ENCODE measurements around the gene CASTOR1.

The CASTOR1 gene

DNA sequence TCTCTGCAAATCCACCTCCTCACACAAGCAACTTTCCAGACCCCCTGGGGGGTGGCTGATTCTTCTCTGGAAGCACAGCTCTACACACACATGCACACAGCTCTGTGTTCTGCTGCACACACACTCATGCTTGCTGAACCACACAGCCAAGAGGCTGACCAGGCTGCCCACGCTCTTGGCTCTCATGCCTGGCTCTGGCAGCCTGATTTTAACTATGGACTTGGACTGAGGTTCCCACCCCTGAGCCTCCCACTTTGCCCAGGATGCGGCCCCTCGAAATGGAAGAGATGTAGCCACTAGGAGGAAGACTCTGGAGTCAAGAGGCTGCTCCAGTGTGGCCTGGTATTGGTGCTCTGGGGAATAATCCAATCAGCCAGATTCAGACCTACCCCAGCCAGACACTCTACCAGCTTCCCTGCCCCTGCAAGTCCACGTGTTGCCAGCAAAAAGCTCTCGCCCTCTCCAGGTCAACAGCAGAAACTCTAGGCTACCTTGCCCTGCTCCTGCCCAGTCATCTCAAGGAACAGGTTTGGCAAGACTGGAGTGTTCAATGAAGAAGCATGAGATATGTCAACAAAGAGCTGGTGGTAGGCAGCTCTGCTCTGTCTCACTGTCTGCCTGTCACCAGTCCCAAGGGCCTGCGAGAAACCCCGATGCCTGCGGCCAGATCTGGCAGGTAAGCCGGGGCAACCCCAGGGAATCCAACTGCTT is 8.8 kb upstream of the CASTOR1 start:
- DNase-seq = no peak

DNA sequence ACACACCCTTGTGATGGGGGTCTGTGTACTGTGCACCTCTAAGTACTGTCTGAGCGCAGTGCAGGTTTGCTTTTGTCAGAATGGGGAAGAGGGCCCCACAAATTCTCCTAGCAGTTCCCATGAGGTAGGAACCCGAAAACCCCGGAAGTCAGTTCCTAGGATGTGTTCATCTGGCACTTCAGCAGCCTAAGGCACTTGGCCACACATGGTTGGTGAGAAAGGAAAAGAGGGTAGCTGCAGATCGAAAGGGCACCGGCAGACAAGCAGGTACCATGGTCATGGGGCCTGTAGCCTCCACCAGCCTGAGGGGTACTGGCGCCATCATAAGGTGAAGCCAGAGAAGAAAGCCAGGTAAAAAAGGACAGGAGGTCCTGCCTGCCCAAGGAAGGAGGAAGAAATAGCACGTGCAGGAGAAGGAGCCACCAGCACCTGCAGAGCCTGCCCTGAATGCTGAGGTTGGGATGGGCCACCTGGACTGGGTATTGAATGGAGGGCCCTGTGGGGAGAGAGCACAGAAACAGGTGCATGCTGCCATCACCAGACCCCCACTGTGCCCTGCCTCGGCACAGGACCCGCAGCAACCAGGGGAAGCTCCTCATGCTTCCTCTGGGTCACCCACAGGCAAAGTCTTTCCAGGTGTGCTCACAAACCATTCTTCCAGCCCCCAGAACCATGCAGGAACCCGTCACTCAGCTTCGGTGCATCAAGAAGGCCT is 8.1 kb upstream of the CASTOR1 start:
- DNase-seq = no peak

DNA sequence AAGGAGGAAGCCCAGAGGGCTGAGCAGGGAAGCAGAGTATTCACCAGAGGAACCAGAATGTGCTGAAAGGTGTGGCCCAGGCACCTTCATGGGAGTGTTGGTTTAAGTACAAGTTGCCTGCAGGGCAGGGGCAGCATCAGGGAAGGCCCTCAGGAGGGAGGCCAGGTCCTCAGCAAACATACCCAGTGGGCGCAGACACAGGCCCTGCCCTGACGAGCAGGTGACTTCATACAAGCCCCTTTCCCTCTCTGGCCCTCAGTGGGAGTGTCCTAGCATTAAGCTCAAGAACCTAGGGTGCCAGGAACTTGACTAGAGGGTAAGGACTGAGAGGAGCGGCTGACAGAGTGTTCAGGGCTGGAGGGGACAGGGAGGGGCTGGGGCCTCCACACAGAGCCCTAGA is 7.5 kb upstream of the CASTOR1 start:
- no peak for DNase-seq

DNA sequence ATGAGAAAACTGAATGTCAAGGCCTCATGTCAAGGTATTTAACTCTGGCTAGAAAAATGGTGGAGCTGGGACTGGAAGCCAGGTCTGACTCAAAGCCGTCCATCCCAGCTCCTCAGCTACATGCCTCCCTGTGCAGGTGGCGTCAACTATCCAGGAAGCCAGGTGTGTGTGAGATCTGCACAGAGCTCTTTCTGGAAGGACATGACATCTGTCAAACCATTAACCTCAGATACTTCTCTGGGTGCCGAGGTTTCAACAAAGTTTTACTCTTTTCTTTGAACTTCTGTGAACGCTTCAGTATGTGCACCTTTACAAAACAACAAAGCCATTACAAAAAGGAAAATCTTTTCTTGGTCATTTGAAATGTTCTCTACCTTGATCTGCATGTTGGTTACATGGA is 7.0 kb upstream of the CASTOR1 start:
- DNase-seq = no peak

DNA sequence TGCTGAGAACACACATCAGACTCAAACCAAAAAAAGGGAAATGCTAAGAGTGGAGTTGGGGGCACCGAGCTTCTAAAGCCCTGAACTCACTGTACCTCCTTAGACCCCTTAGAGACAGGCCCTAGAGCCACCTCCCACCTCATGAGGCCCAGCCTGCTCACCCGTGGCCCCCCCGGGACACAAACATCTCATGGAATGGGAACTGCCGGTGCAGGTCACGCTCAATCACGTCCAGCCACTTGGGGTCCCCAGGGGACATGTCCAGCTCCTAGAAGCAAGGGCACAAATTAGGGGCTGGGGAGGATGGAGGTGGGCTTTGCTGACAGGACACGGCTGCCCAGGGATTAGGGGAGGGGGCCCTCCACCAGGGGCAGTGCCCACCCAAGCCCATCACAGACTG is 6.3 kb upstream of the CASTOR1 start:
- DNase-seq = no peak

DNA sequence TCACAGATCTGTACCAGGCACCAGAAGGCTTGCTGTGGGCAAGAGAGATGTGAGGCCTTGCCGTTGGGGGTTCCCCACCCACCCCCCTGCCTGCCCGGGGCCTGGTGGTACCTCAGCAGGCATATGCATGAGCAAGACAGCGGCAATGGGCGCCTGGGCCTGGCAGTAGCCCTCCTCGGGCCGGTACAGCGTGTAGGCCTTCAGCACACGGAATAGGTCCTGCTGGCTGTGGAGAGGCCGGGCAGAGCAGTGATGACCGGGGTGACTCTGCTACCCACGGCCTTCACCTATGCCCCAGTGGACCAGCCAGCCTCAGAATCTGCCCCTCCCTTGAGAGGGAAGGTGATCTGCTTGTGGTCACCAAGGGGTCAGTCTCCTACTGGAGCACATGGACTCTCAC is 5.5 kb upstream of the CASTOR1 start:
- no peak for DNase-seq

DNA sequence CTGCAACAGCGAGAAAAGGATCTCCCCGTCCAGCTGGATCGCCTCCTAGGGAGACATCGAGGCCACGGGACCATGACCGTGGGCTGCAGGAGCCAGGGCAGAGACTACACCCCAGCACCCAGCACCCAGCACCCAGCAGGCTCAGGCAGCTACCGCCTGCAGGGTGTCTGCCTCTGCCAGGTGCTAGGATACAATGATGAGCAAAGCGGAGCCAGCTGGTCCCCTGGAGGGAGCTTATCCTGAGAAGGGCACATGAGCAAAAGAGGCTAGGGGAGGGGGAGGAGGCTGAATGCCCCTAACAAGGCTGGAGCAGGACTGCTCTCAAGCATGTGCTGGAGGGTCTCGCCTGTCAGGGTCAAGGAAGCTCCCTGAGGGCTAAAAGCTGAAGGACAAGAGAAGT is 4.8 kb upstream of the CASTOR1 start:
- DNase-seq = no peak

DNA sequence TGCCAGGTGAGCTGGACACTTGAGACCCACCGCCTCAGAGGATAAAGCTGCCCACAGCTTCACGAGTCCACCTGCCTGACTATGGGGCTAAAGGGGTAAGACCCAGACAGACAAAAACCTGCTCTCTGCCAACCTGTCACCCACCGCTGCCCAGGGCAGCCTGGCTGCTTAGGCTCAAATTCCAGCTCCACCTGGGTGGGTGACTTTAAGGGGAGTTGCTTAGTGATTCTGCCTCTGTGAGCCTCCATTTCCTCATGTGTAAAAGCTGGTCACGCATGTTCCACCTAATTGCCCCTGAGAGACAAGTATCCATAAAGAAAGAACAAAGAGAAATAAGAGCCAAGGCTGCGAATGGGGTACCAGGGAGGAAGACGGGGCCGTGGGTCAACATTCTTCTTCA is 3.7 kb upstream of the CASTOR1 start:
- no peak for DNase-seq

DNA sequence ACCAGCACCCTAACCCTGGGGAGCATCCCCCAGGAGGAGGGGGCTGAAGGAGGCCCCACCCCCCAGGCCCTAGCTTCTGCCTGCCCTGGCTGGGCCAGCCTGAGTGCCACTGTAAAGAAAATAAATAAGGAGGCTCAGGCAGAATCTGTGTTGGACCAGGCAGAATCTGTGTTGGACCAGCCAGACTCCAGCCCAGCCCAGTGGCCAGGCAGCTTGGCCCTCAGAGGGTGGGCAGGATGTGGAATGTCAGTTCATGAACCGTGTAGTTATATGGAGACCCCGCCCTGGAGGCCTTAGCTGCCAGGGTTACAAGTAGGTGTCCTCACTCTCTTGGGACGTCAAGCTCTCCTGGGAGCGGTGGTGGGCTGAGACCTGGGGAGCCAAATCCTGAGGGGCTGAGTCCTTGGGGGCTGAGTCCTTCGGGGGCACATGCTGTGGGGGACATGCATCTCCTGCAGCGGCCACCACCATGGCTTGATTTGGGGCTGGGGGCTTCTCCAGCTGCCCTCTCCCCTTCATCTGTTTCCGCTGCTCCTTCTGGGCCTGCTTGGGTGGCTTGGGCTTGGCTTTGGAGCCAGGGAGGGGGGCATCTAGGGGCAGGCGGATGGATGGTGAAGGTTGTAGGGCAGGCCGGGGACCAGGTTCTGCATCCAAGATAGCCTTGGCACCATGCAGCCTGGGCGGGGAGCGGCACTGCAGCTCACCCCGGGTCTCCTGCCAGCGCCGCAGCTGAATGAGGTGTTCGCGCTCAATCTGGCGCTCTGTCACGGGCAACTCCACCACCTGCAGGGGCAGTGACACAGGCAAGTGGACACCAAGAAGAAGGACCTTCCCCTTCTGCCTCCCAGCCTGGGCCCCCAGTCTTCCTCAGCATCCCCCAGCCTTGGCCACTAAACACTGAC is 3.0 kb upstream of the CASTOR1 start:
- no peak for DNase-seq

DNA sequence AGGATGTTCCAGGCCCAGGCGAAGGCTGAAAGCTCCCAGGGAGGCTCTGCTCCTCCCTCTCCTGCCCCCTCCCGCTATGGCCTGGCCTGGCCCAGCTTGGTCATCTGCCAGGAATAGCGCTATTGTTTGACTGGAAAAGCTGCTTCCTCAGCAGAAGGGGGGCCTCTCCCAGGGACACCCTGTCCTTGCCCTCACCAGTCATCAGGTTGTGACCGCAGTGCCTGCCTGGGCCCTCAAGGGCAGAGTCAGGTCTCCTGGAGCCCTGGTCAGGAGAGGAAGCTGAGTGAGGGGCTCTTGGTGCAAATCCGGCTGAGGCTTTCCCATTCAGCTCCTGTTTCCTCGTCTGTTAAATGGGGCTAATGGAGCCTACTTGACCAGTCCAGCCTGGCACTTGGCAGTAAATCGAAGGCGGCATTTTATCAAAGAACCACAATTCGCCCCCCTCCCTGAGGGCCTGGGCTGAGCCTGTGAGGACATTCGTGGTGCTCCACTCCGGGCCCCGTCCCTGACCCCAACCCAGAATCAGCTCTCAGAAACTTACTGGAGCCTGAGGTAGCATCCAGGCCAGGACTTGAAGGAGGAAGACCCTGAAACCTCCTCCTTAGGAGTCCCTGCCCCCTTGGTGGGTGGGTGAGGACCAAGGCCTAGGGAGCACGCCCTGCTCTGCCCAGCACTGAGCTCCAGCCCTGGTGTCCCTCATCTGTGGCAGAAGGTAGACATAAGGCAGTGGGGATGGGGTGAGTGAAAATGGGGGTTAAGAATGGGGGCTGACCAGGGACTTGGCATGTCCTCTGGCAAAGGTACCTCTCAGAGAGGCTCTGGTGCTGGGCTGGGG is 2.0 kb upstream of the CASTOR1 start:
- DNase-seq = no peak

DNA sequence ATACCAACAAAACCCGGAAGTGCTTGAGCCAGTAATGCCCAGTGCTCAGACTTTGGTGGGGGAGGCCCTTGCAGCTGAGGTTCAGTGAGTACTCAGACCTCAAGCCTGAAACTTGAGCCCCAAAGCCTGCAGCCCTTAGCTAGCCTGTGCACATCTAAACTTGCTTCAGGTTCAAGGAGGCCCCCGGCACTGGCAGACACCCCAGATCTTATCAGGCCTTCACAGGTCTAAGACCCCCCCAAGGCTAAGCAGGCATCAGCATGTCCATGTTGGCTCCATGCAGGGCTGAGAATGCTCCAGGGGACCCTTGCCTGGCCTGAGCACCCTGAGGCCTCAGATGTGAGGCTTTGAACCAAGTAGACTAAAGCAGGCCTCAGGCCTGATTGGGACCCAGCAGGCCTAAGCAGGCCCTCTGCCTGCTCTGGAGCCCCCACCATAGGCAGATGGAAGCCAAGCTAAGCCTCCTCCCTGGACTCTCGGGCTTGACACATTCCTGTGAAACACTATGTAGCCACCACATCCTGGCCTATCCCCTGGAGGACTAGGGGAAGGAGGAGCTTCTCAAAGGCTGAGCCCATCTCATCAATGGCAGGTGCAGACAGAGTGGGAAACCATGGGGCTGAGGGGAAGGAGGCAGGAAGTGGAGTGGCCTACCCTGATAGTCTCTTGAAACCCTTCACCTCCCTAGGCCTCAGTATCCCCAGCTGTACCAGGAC is 1.2 kb upstream of the CASTOR1 start:
- DNase-seq = no peak

DNA sequence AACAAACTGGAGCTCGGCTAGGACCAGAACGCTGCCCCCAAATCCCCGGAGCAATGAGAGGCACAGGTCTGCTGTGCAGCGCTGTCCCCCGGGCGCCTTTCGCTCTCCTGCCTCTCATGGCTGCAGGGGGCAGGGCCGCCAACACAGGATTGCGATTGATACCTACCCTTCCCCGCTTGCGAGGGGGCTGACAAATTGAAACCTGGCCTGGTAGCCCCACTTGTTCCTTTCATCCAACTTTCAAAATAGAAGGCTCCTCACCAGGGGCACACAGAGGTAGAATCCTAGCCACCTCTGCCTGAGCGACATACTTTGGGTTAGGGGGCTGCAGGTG is 642 bp upstream of the CASTOR1 start:
- peak; percentile 30 for DNase-seq

DNA sequence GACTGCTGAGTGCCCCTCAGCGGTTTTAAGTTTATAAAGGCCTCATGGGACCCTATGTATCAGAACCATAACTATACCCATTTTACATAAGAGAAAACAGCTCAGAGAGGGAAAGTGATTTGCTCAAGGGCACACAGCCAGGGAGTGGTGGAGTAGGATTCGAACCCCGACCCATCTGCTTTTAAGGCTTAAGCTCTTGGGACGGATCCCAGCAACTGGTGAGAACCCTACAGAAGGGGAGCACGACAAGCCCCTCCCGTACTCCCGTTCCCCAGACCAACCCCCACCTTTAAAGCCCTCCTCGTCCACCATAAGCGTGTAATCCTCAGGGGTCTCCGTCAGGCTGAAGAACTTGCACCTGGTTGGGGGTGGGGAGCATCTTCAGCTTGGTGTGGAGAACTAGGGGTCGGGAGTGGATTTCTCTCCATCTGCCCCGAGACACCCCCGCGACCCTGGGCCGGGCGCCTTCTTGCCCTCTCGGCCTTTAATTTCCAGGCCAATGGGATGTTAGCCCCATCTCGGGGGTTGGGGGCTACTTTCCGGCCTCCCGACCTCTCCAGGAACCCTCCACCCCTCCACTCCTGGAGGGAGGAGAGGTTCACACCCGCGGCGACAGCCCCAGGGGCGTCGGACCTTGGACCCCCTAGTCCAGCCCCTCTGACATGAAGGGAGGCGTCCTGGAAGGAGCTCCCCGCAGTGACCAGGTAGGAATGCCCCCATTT is 725 bp downstream of the CASTOR1 start:
- no peak for DNase-seq

DNA sequence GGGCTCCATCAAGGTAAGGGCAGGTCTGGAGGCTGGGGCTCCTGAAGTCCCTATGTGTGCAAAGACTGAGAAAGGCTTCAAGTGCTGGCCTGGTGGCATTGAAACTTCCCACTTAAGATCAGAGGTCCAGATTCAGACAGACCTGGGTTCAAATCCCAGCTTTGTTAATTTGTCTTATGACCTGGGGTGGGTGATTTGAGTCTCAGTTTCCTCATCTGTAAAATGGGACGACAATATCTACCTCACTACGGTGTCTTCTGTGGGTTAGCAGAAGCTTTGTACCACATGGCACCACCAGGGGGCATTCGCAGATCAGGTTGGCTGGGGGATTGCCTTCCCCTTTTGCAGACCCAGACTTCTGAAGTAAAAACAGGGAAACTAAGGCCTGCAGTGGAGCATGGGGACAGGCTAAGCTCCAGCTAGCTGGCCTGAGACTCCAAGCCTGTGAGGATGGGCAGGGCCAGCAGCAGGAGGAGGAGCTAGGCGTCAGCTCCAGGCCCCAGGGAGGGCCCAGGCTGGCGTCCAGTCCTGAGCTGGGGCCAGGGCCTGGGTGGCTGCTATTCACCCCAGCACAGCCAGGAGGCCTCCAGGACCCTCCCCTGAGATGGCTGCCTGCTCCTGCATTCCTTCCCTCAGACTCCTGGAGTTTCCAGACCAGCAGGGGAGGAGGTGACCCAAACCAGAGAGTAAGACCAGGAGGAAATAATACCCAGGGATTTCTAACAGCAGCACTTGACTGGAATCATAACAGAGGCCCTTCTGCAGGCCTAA is 1.5 kb downstream of the CASTOR1 start:
- peak; percentile 88 for DNase-seq

DNA sequence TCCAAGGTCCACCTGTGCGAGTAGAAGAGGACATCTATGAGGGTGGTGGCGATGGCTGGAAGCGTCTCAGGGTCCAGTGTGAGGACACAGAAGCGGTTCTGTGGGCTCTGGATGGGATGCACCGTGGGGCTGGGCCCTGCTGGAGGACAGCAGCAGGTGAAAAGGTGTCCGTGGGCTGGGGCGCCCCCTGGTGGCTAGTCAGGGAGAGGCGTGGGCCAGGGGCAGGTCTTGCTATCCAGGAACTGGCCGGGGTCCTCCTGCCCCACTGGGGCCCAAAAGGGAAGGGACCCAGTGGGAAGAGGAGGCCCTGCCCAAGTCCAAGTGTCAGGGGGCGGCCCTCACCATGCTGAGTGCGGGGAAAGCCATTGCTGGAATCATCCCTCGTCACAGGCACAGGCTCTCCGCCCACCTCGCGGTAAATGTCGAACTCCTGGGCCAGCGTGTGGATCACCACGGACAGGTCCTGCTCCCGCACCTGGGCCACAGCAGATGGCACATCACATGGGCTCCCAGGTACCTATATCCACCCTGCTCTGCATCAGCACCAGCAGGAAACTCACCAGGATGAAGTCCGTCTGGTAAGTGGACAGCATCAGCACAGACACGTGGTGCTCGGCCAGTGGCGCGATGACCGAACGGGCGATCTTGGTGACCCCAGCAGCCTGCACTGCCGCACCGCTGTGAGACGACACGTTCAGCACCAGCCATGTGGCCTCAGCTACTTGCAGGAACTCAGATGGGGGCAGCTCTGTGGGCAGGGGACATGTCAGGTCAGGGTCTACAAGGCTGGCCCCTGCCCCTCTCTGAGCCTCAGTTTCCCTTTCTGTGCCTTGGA is 2.3 kb downstream of the CASTOR1 start:
- DNase-seq = peak; percentile 73

DNA sequence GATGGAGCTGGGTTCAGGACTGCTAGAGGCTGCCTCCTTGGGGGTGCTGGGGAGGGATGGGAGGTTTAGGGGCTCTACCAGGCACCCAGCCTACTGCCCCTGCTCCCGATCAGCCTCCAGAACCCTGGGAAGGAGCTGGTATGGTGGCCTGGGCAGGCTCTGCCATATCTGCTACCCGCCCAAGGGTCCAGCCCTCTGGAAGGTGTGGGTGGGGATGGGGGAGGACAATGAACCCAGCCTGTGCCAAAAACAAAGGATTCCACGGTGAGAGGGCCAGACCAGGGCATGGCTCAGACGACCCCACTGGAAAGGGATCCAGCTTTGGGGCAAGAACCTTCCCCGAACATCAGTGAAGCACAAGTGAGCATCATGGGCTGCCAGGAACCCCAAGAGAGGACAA is 3.0 kb downstream of the CASTOR1 start:
- DNase-seq = no peak

DNA sequence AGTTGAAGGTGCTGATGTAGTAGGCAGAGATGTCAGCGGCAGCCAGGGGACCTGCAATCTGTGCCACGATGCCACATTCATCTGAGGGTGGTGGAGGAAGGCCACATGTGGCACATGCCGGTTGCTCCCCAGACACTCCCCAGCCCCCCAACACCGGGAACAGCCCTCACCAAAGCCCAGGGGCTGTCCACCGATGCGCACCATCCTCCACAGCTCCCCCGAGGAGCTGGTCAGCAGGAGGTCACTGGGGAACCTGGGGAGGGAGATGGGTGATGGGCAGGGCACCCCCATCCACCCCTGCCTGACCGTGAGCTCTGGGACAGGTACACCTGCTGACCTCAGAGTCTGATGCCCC is 3.5 kb downstream of the CASTOR1 start:
- no peak for DNase-seq

DNA sequence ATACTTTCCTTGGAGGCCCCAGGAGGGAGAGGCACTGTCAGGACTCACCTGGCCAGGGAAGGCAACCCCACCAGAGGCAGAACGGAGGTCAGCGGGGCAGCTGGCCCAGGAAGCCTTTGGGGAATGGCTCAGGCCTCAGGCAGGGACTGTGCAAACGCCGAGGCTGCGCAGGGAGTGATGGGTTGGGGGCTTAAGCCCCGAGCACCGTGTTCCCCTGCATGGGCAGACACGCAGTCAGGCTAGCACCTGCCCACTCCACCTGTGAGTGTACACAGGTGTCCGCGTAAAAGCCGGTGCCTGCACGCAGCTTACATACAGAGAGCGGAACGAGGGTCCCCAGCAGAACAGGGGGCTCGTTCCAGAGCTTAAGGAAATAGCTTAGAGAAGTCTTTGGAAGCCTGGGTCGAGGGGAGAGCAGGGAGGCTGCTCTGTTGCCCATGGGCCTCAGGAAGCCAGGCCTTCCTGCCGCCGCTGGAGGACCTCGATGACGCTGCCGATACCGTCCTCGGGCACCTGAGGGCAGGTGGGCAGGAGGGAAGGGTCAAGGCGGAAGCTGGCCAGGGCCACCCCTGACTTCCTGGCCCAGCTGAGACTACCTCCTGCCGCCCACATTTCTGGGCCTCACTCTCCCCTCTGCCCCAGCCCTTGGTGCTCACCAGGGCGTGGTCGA is 4.0 kb downstream of the CASTOR1 start:
- DNase-seq = no peak

DNA sequence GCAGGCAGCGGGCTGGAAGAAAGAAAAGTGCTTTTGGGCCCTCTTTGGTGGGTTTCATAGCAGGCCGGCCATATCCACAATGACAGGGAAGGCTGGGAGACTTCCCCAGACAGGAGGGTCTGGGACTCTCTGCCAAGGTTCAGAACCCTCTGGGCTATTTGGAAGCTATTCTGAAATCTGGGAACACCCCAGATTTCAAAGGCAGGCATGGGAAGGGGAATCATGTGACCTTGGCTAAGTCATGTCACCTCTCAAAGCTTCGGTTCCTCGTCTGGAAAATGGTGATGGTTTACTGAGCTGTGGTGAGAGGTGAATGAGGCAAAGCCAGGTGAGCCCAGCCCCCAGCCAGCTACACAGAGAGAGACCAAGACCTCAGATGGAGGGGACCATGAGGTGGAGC is 4.6 kb downstream of the CASTOR1 start:
- DNase-seq = no peak
